GM23338 (cell line): ENCODE results near the gene IGFBP7. TPM values are rescaled to one million over a fixed set of nuclear protein-coding genes. Genes with fewer than 3 reads are reported as not detected.

Source experiments
- ATAC-seq: fragments of 200-7000 bp; cut with Tn5 transposase; 3 replicates; pipeline ENCODE4 v1.9.1; 2020
- DNase-seq: peaks from one replicate; pipeline ENCODE4 v3.0.0-alpha.2; 2015; ENCODE audit warnings: low spot score
- H2AFZ ChIP-seq: fragments of 200-600 bp; sonication (generic); 2 replicates; pipeline ENCODE4 v1.8.0; 2016; ENCODE audit warnings: antibody characterized with exemption, mild to moderate bottlenecking, moderate library complexity
- H3F3A ChIP-seq: fragments of 200-600 bp; sonication (generic); replicated peaks from 2 replicates; pipeline ENCODE4 v1.8.0; 2017; ENCODE audit warnings: antibody characterized with exemption, mixed run types, low read depth
- H3K27ac ChIP-seq: fragments of 200-600 bp; sonication (generic); 2 replicates; pipeline ENCODE4 v1.6.1; 2016; ENCODE audit warnings: low read depth
- H3K27me3 ChIP-seq: fragments of 200-600 bp; sonication (generic); 2 replicates; pipeline ENCODE4 v1.8.0; 2016; ENCODE audit warnings: mild to moderate bottlenecking, mixed run types, moderate library complexity; ENCODE audit not compliant: insufficient read depth
- H3K36me3 ChIP-seq: fragments of 200-600 bp; sonication (generic); 2 replicates; pipeline ENCODE4 v1.8.0; 2016; ENCODE audit warnings: mild to moderate bottlenecking; ENCODE audit not compliant: insufficient read depth
- H3K4me1 ChIP-seq: fragments of 200-600 bp; sonication (generic); 2 replicates; pipeline ENCODE4 v1.8.0; 2016; ENCODE audit warnings: mild to moderate bottlenecking, moderate library complexity; ENCODE audit not compliant: insufficient read depth
- H3K4me2 ChIP-seq: fragments of 200-600 bp; sonication (generic); 2 replicates; pipeline ENCODE4 v1.7.1; 2017; ENCODE audit warnings: mixed run types
- H3K4me3 ChIP-seq: fragments of 200-600 bp; sonication (generic); 2 replicates; pipeline ENCODE4 v1.6.1; 2016; ENCODE audit warnings: mixed run types
- H3K79me2 ChIP-seq: fragments of 200-600 bp; sonication (generic); replicated peaks from 2 replicates; pipeline ENCODE4 v1.8.0; 2017; ENCODE audit warnings: mild to moderate bottlenecking; ENCODE audit not compliant: insufficient read depth
- H3K9me2 ChIP-seq: fragments of 200-600 bp; sonication (generic); 2 replicates; pipeline ENCODE4 v1.8.0; 2017; ENCODE audit not compliant: insufficient read depth
- H4K20me1 ChIP-seq: fragments of 200-600 bp; sonication (generic); replicated peaks from 2 replicates; pipeline ENCODE4 v1.8.0; 2017; ENCODE audit warnings: mild to moderate bottlenecking; ENCODE audit not compliant: insufficient read depth
- H3K27ac Mint-ChIP-seq: 2 replicates; pipeline ENCODE4 v1.8.0; 2020; ENCODE audit warnings: inconsistent platforms, mild to moderate bottlenecking, moderate library complexity, mixed read lengths
- H3K27me3 Mint-ChIP-seq: 3 replicates; pipeline ENCODE4 v1.8.0; 2022; ENCODE audit warnings: low read depth, mild to moderate bottlenecking, moderate library complexity, mixed read lengths, inconsistent platforms; ENCODE audit not compliant: insufficient read depth, poor library complexity
- H3K36me3 Mint-ChIP-seq: 3 replicates; pipeline ENCODE4 v1.8.0; 2021; ENCODE audit warnings: low read depth, mild to moderate bottlenecking, inconsistent platforms, moderate library complexity, mixed read lengths
- H3K4me1 Mint-ChIP-seq: 3 replicates; pipeline ENCODE4 v1.8.0; 2020; ENCODE audit warnings: mild to moderate bottlenecking, inconsistent platforms, mixed read lengths
- H3K4me3 Mint-ChIP-seq: 3 replicates; pipeline ENCODE4 v1.8.0; 2021; ENCODE audit warnings: moderate library complexity, mild to moderate bottlenecking, inconsistent platforms, mixed read lengths
- H3K9me3 Mint-ChIP-seq: 3 replicates; pipeline ENCODE4 v1.8.0; 2020; ENCODE audit warnings: moderate library complexity, mild to moderate bottlenecking, inconsistent platforms, mixed read lengths
- CREB1 ChIP-seq: fragments of 250-450 bp; sonication (Bioruptor Pico); IDR thresholded peaks from 2 replicates; pipeline ENCODE4 v1.5.0; 2020; ENCODE audit warnings: low read depth, mild to moderate bottlenecking, moderate library complexity
- EZH2 ChIP-seq: fragments of 200-600 bp; sonication (generic); IDR thresholded peaks from one replicate; pipeline ENCODE4 v1.8.0; 2017; ENCODE audit warnings: antibody characterized with exemption, mild to moderate bottlenecking, low read depth; ENCODE audit not compliant: unreplicated experiment
- EZH2phosphoT487 ChIP-seq: fragments of 200-600 bp; sonication (generic); IDR thresholded peaks from one replicate; pipeline ENCODE4 v1.8.1; 2018; ENCODE audit warnings: antibody characterized with exemption; ENCODE audit not compliant: unreplicated experiment
- JUNB ChIP-seq: IDR thresholded peaks from one replicate; pipeline ENCODE4 v1.6.1; 2016; ENCODE audit warnings: antibody characterized with exemption; ENCODE audit not compliant: unreplicated experiment
- NANOG ChIP-seq: IDR thresholded peaks from 2 replicates; pipeline ENCODE4 v1.6.1; 2016; ENCODE audit warnings: antibody characterized with exemption, borderline replicate concordance
- POLR2AphosphoS5 ChIP-seq: IDR thresholded peaks from 2 replicates; pipeline ENCODE4 v1.6.1; 2016; ENCODE audit warnings: antibody characterized with exemption, low read depth
- STAT1 ChIP-seq: IDR thresholded peaks from one replicate; pipeline ENCODE4 v1.6.1; 2016; ENCODE audit warnings: antibody characterized with exemption; ENCODE audit not compliant: unreplicated experiment
- ZNF114 ChIP-seq: fragments of 250-450 bp; sonication (Bioruptor Pico); IDR thresholded peaks from 2 replicates; pipeline ENCODE4 v1.5.0; 2020; ENCODE audit warnings: mild to moderate bottlenecking, moderate library complexity
- ZNF331 ChIP-seq: fragments of 250-450 bp; sonication (Bioruptor Pico); IDR thresholded peaks from 2 replicates; pipeline ENCODE4 v1.5.0; 2020; ENCODE audit warnings: low read depth, mild to moderate bottlenecking, moderate library complexity
- polyA plus RNA-seq: library from polyadenylated mRNA; unstranded; fragments of >200 nt; fragmentation: Nextera tagmentation; extraction: Ambion mirVana; gene quantifications from 2 replicates; pipeline ENCODE4 v1.2.1, GENCODE V29; 2016
- total RNA-seq: library from RNA; depleted of rRNA; stranded (reverse); fragments of >200 nt; shearing (Covaris generic); gene quantifications from 2 replicates; pipeline ENCODE4 v1.2.3, GENCODE V29; 2014
- TF ChIP-seq, protein P1 (sequence below): IDR thresholded peaks from 2 replicates; pipeline ENCODE4 v1.6.1; 2016; ENCODE audit warnings: antibody characterized with exemption
- TF ChIP-seq, protein P2 (sequence below): IDR thresholded peaks from one replicate; pipeline ENCODE4 v1.6.1; 2018; ENCODE audit warnings: antibody characterized with exemption; ENCODE audit not compliant: unreplicated experiment

IGFBP7 gene
- total and polyA plus RNA-seq, 2 experiments from 2014 or later = 0.49 to 7.9 TPM

DNA sequence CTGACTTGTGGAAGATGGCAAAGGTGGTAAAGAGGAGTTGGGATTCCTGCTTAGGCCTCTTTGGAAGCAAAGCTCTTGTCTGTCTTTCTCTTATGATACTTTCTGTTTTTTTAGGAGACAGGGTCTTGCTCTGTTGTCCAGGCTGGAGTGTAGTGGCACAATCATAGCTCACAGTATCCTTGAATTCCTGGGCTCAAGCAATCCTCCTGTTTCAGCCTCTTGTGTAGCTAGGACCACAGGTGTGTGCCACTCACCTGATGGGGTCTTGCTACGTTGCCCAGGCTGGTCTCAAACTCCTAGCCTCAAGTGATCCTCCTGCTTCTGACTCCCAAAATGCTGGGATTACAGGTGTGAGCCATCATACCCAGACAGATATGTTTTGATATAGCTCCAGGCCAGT, 19.3 kb upstream of the IGFBP7 start:
- Mint-ChIP-seq H3K4me3 (no peak overlapping the region), H3K9me3 (peaks cover 33% of the 10 kb centered on the region), H3K36me3 (peaks cover 21% of the 10 kb centered on the region), H3K27me3 (peaks cover 2% of the 10 kb centered on the region), H3K4me1 (peaks cover 16% of the 10 kb centered on the region), H3K27ac (no peak overlapping the region)
- no peaks in the 10 kb centered on the region for H3K79me2 ChIP-seq
- no peaks in the 10 kb centered on the region for H4K20me1 ChIP-seq
- no peak for TF ChIP-seq EZH2phosphoT487
- TF ChIP-seq NANOG = no peak
- TF ChIP-seq CREB1 (CRISPR knock-in tag) = no peak
- no peak for TF ChIP-seq JUNB
- TF ChIP-seq STAT1 = no peak
- no peak overlapping the region for H3K27ac ChIP-seq
- ATAC-seq (no peak), DNase-seq (no peak)
- no peaks in the 10 kb centered on the region for H3F3A ChIP-seq
- H3K4me2 ChIP-seq = no peak overlapping the region
- H3K27me3 ChIP-seq = no peaks in the 10 kb centered on the region
- no peak overlapping the region for H3K4me3 ChIP-seq
- H2AFZ ChIP-seq = no peak overlapping the region
- H3K36me3 ChIP-seq = no peaks in the 10 kb centered on the region; the same call in 1 of the 2 replicates
- H3K4me1 ChIP-seq = no peaks in the 10 kb centered on the region; the same call in 1 of the 2 replicates
- peaks cover 12% of the 10 kb centered on the region; the same call in 1 of the 2 replicates for H3K9me2 ChIP-seq

DNA sequence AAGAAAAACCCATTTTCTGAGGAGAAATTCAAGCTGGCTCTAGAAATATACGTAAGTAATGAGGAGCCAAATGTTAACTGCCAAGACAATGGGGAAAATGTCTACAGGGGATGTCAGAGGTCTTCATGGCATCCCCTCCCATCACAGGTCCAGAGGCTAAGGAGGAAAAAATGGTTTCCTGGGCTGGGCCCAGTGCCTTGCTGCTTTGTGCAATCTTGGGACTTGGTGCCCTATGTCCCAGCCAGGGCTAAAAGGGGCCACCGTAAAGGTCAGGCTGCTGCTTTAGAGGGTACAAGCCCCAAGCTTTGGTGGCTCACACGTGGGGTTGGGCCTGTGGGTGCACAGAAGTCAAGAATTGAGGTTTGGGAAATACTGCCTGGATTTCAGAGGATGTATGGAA, 17.2 kb upstream of the IGFBP7 start:
- peaks cover 2% of the 10 kb centered on the region for H3K27me3 Mint-ChIP-seq
- Histone ChIP-seq H3K79me2 (no peaks in the 10 kb centered on the region), H2AFZ (no peak overlapping the region), H3K9me2 (peaks cover 12% of the 10 kb centered on the region; the same call in 1 of the 2 replicates), H3K27me3 (no peaks in the 10 kb centered on the region), H3K36me3 (no peaks in the 10 kb centered on the region; the same call in 1 of the 2 replicates), H3F3A (no peaks in the 10 kb centered on the region), H3K27ac (no peak overlapping the region), H3K4me2 (no peak overlapping the region), H3K4me3 (no peak overlapping the region), H4K20me1 (no peaks in the 10 kb centered on the region), H3K4me1 (no peaks in the 10 kb centered on the region; the same call in 1 of the 2 replicates)
- H3K9me3 Mint-ChIP-seq = peaks cover 37% of the 10 kb centered on the region
- H3K4me3 Mint-ChIP-seq = no peak overlapping the region
- ATAC-seq = no peak
- H3K36me3 Mint-ChIP-seq = peaks cover 21% of the 10 kb centered on the region
- no peak overlapping the region for H3K27ac Mint-ChIP-seq
- no peak for DNase-seq
- peaks cover 10% of the 10 kb centered on the region for H3K4me1 Mint-ChIP-seq
- no peak for TF ChIP-seq EZH2
- TF ChIP-seq, protein P1, sequence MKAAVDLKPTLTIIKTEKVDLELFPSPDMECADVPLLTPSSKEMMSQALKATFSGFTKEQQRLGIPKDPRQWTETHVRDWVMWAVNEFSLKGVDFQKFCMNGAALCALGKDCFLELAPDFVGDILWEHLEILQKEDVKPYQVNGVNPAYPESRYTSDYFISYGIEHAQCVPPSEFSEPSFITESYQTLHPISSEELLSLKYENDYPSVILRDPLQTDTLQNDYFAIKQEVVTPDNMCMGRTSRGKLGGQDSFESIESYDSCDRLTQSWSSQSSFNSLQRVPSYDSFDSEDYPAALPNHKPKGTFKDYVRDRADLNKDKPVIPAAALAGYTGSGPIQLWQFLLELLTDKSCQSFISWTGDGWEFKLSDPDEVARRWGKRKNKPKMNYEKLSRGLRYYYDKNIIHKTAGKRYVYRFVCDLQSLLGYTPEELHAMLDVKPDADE = no peak
- TF ChIP-seq NANOG = no peak
- TF ChIP-seq, protein P2, sequence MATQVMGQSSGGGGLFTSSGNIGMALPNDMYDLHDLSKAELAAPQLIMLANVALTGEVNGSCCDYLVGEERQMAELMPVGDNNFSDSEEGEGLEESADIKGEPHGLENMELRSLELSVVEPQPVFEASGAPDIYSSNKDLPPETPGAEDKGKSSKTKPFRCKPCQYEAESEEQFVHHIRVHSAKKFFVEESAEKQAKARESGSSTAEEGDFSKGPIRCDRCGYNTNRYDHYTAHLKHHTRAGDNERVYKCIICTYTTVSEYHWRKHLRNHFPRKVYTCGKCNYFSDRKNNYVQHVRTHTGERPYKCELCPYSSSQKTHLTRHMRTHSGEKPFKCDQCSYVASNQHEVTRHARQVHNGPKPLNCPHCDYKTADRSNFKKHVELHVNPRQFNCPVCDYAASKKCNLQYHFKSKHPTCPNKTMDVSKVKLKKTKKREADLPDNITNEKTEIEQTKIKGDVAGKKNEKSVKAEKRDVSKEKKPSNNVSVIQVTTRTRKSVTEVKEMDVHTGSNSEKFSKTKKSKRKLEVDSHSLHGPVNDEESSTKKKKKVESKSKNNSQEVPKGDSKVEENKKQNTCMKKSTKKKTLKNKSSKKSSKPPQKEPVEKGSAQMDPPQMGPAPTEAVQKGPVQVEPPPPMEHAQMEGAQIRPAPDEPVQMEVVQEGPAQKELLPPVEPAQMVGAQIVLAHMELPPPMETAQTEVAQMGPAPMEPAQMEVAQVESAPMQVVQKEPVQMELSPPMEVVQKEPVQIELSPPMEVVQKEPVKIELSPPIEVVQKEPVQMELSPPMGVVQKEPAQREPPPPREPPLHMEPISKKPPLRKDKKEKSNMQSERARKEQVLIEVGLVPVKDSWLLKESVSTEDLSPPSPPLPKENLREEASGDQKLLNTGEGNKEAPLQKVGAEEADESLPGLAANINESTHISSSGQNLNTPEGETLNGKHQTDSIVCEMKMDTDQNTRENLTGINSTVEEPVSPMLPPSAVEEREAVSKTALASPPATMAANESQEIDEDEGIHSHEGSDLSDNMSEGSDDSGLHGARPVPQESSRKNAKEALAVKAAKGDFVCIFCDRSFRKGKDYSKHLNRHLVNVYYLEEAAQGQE = no peak
- TF ChIP-seq ZNF331 = no peak
- TF ChIP-seq POLR2AphosphoS5 = no peak
- no peak for TF ChIP-seq EZH2phosphoT487
- TF ChIP-seq JUNB = no peak
- TF ChIP-seq CREB1 (CRISPR knock-in tag) = no peak
- TF ChIP-seq ZNF114 (CRISPR knock-in tag) = no peak
- TF ChIP-seq STAT1 = no peak
